ENCODE results near the gene NR3C1.

The NR3C1 gene

GRCh38 chr5:143362664-143363227 is 40.7 kb downstream of the NR3C1 start:
- DNase-seq (ENCODE audit: low spot score), result no peak

- DNase-seq (ENCODE audit: low spot score), result no peak
Measured at GRCh38 chr5:143361438-143361837, 42.0 kb downstream of the NR3C1 start.

- DNase-seq (ENCODE audit: low spot score), result no peak
Measured at GRCh38 chr5:143360755-143361154, 42.7 kb downstream of the NR3C1 start.

- DNase-seq (ENCODE audit: low spot score), result no peak
Measured at GRCh38 chr5:143359869-143360268, 43.6 kb downstream of the NR3C1 start.

GRCh38 chr5:143356855-143357583 is 46.5 kb downstream of the NR3C1 start:
- DNase-seq (ENCODE audit: low spot score), result no peak

- peak; percentile 87 for DNase-seq (ENCODE audit: low spot score)
Measured at GRCh38 chr5:143355710-143356109, 47.8 kb downstream of the NR3C1 start.

GRCh38 chr5:143354025-143354424 is 49.5 kb downstream of the NR3C1 start:
- no peak for DNase-seq (ENCODE audit: low spot score)

- DNase-seq (ENCODE audit: low spot score), result peak; percentile 48
Measured at GRCh38 chr5:143352691-143353090, 50.8 kb downstream of the NR3C1 start.

- no peak for DNase-seq (ENCODE audit: low spot score)
Measured at GRCh38 chr5:143350751-143351602, 52.5 kb downstream of the NR3C1 start.

- DNase-seq (ENCODE audit: low spot score), result no peak
Measured at GRCh38 chr5:143350341-143350740, 53.1 kb downstream of the NR3C1 start.

GRCh38 chr5:143349177-143349576 is 54.3 kb downstream of the NR3C1 start:
- DNase-seq (ENCODE audit: low spot score), result no peak

- DNase-seq (ENCODE audit: low spot score), result no peak
Measured at GRCh38 chr5:143347698-143348344, 55.7 kb downstream of the NR3C1 start.

- DNase-seq (ENCODE audit: low spot score), result no peak
Measured at GRCh38 chr5:143347046-143347445, 56.4 kb downstream of the NR3C1 start.

- DNase-seq (ENCODE audit: low spot score), result no peak
Measured at GRCh38 chr5:143345671-143346440, 57.6 kb downstream of the NR3C1 start.

GRCh38 chr5:143343042-143343441 is 60.4 kb downstream of the NR3C1 start:
- DNase-seq (ENCODE audit: low spot score), result no peak

- DNase-seq (ENCODE audit: low spot score), result no peak
Measured at GRCh38 chr5:143342607-143343006, 60.9 kb downstream of the NR3C1 start.

GRCh38 chr5:143341807-143342570 is 61.5 kb downstream of the NR3C1 start:
- DNase-seq (ENCODE audit: low spot score), result no peak

- no peak for DNase-seq (ENCODE audit: low spot score)
Measured at GRCh38 chr5:143340891-143341685, 62.4 kb downstream of the NR3C1 start.

GRCh38 chr5:143338658-143339366 is 64.7 kb downstream of the NR3C1 start:
- no peak for DNase-seq (ENCODE audit: low spot score)
